ENCODE measurements around the gene PPP2R2B.

PPP2R2B gene

GRCh38 chr5:146878476-146879172, at the start of gene PPP2R2B:
PPP2R2B (minus strand) TSS chr5:146878757.
- peak; percentile 54 to 93 (median 81) for DNase-seq
- intact Hi-C loops (cut with DNase I) = no loop called here

- DNase-seq = no peak
- intact Hi-C loops (cut with DNase I) = no loop called here
Measured at GRCh38 chr5:146924132-146924531, 45.6 kb upstream of the PPP2R2B start.

GRCh38 chr5:146921225-146921624, 42.7 kb upstream of the PPP2R2B start:
- DNase-seq = no peak
- intact Hi-C loops (cut with DNase I) = no loop called here

- intact Hi-C loops (cut with DNase I) = no loop called here
- no peak for DNase-seq
Measured at GRCh38 chr5:146920351-146920881, 41.9 kb upstream of the PPP2R2B start.

- DNase-seq = no peak
- intact Hi-C loops (cut with DNase I) = no loop called here
Measured at GRCh38 chr5:146919304-146919703, 40.7 kb upstream of the PPP2R2B start.

GRCh38 chr5:146917931-146918330, 39.4 kb upstream of the PPP2R2B start:
- intact Hi-C loops (cut with DNase I) = no loop called here
- DNase-seq = no peak

- no peak for DNase-seq
- intact Hi-C loops (cut with DNase I) = no loop called here
Measured at GRCh38 chr5:146912874-146913273, 34.3 kb upstream of the PPP2R2B start.

- intact Hi-C loops (cut with DNase I) = no loop called here
- no peak for DNase-seq
Measured at GRCh38 chr5:146910239-146910638, 31.7 kb upstream of the PPP2R2B start.

- no peak for DNase-seq
- intact Hi-C loops (cut with DNase I) = no loop called here
Measured at GRCh38 chr5:146909255-146910068, 30.9 kb upstream of the PPP2R2B start.

GRCh38 chr5:146906803-146907202, 28.2 kb upstream of the PPP2R2B start:
- DNase-seq = peak in 30 of 42 donors; percentile 11 to 73 (median 47)
- intact Hi-C loops (cut with DNase I) = no loop called here

GRCh38 chr5:146904890-146905289, 26.3 kb upstream of the PPP2R2B start:
- intact Hi-C loops (cut with DNase I) = no loop called here
- DNase-seq = no peak

GRCh38 chr5:146903789-146904188, 25.2 kb upstream of the PPP2R2B start:
- intact Hi-C loops (cut with DNase I) = no loop called here
- DNase-seq = no peak

- intact Hi-C loops (cut with DNase I) = no loop called here
- no peak for DNase-seq
Measured at GRCh38 chr5:146902471-146902870, 23.9 kb upstream of the PPP2R2B start.

- peak in 9 of 42 donors; percentile 14 to 66 (median 33) for DNase-seq
- intact Hi-C loops (cut with DNase I) = no loop called here
Measured at GRCh38 chr5:146897061-146897460, 18.5 kb upstream of the PPP2R2B start.

GRCh38 chr5:146894753-146895521, 16.4 kb upstream of the PPP2R2B start:
- DNase-seq = peak in 3 of 42 donors; percentile 20 to 57 (median 47)
- intact Hi-C loops (cut with DNase I) = no loop called here

GRCh38 chr5:146893991-146894390, 15.4 kb upstream of the PPP2R2B start:
- no peak for DNase-seq
- intact Hi-C loops (cut with DNase I) = no loop called here

GRCh38 chr5:146892231-146892630, 13.7 kb upstream of the PPP2R2B start:
- no peak for DNase-seq
- intact Hi-C loops (cut with DNase I) = no loop called here

- no peak for DNase-seq
- intact Hi-C loops (cut with DNase I) = no loop called here
Measured at GRCh38 chr5:146891511-146891910, 13.0 kb upstream of the PPP2R2B start.

GRCh38 chr5:146890731-146891440, 12.3 kb upstream of the PPP2R2B start:
- no peak for DNase-seq
- intact Hi-C loops (cut with DNase I) = no loop called here

Data from head of caudate nucleus (tissue), 42 donors.